Prostate gland (tissue), 2 donors: Measurements from ENCODE around the gene S100A6.

Experiments
- POLR2A ChIP-seq: fragments of 450-650 bp; IDR thresholded peaks from one replicate; pipeline ENCODE4 v1.6.1; 2016; ENCODE audit warnings: antibody characterized with exemption, mild to moderate bottlenecking
- POLR2AphosphoS5 ChIP-seq: sonication (generic); formaldehyde crosslinking; IDR thresholded peaks from one replicate; pipeline ENCODE4 v1.6.1; 2017; ENCODE audit warnings: antibody characterized with exemption
- TF ChIP-seq, protein P1 (sequence below), 4 experiments: fragments of 200-600 bp in 2 of 4; fragments of 450-650 bp in 2 of 4; sonication (generic) in 2 of 4; IDR thresholded peaks; 1 replicate in 3 of 4; 2 replicates in 1 of 4; pipeline ENCODE4 v1.5.1; 2016 to 2019; ENCODE audit warnings: antibody characterized with exemption in 4 of 4, mild to moderate bottlenecking in 2 of 4, moderate library complexity in 2 of 4

GRCh38 chr1:153498746-153499145, 37.0 kb downstream of the S100A6 start:
- TF ChIP-seq, protein P1, sequence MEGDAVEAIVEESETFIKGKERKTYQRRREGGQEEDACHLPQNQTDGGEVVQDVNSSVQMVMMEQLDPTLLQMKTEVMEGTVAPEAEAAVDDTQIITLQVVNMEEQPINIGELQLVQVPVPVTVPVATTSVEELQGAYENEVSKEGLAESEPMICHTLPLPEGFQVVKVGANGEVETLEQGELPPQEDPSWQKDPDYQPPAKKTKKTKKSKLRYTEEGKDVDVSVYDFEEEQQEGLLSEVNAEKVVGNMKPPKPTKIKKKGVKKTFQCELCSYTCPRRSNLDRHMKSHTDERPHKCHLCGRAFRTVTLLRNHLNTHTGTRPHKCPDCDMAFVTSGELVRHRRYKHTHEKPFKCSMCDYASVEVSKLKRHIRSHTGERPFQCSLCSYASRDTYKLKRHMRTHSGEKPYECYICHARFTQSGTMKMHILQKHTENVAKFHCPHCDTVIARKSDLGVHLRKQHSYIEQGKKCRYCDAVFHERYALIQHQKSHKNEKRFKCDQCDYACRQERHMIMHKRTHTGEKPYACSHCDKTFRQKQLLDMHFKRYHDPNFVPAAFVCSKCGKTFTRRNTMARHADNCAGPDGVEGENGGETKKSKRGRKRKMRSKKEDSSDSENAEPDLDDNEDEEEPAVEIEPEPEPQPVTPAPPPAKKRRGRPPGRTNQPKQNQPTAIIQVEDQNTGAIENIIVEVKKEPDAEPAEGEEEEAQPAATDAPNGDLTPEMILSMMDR (IDR thresholded peaks at IDR 0.05), result no peak
- TF ChIP-seq POLR2AphosphoS5, result no peak
- TF ChIP-seq POLR2A, result no peak
